ENCODE results near the gene HS3ST4. TPM values are rescaled to one million over a fixed set of nuclear protein-coding genes. Genes with fewer than 3 reads are reported as not detected.

HS3ST4 gene
- total RNA-seq, 4 donors from 2014 or later: not detected

GRCh38 chr16:25966172-25967097 is 274.7 kb downstream of the HS3ST4 start:
- DNase-seq: no peak
- Histone ChIP-seq H3K4me1 (no peaks in the 10 kb centered on the region), H3K9me3 (no peaks in the 10 kb centered on the region), H3K27ac (no peak overlapping the region), H3K27me3 (no peaks in the 10 kb centered on the region), H3K4me3 (no peak overlapping the region), H3K36me3 (no peaks in the 10 kb centered on the region)
- TF ChIP-seq POLR2A (IDR thresholded peaks at IDR 0.05) (no peak), CTCF (IDR thresholded peaks at IDR 0.05) (no peak)

- no peak overlapping the region for H3K4me3 ChIP-seq
- H3K27me3 ChIP-seq: no peaks in the 10 kb centered on the region
- H3K27ac ChIP-seq: no peak overlapping the region
- H3K36me3 ChIP-seq: no peaks in the 10 kb centered on the region
- no peak for DNase-seq
- no peaks in the 10 kb centered on the region for H3K4me1 ChIP-seq
- no peaks in the 10 kb centered on the region for H3K9me3 ChIP-seq
- TF ChIP-seq POLR2A (IDR thresholded peaks at IDR 0.05) (no peak), CTCF (IDR thresholded peaks at IDR 0.05) (no peak)
Observed at GRCh38 chr16:25977121-25977520, 285.4 kb downstream of the HS3ST4 start.

GRCh38 chr16:25978218-25978617 is 286.5 kb downstream of the HS3ST4 start:
- Histone ChIP-seq H3K27me3 (no peaks in the 10 kb centered on the region), H3K36me3 (no peaks in the 10 kb centered on the region), H3K27ac (no peak overlapping the region), H3K4me1 (no peaks in the 10 kb centered on the region), H3K4me3 (no peak overlapping the region), H3K9me3 (no peaks in the 10 kb centered on the region)
- DNase-seq: no peak
- TF ChIP-seq CTCF (IDR thresholded peaks at IDR 0.05) (no peak), POLR2A (IDR thresholded peaks at IDR 0.05) (no peak)

- H3K4me3 ChIP-seq: no peak overlapping the region
- no peak overlapping the region for H3K27ac ChIP-seq
- H3K27me3 ChIP-seq: no peaks in the 10 kb centered on the region
- H3K9me3 ChIP-seq: no peaks in the 10 kb centered on the region
- no peaks in the 10 kb centered on the region for H3K36me3 ChIP-seq
- DNase-seq: no peak
- TF ChIP-seq POLR2A (IDR thresholded peaks at IDR 0.05) (no peak), CTCF (IDR thresholded peaks at IDR 0.05) (no peak)
- no peaks in the 10 kb centered on the region for H3K4me1 ChIP-seq
Observed at GRCh38 chr16:25988084-25988483, 296.3 kb downstream of the HS3ST4 start.

- no peaks in the 10 kb centered on the region for H3K36me3 ChIP-seq
Observed at GRCh38 chr16:25988882-25989281, 297.1 kb downstream of the HS3ST4 start.

More at GRCh38 chr16:25988882-25989281, 297.1 kb downstream of the HS3ST4 start:
- H3K4me3 ChIP-seq: no peak overlapping the region
- no peak for DNase-seq
- H3K27ac ChIP-seq: no peak overlapping the region
- H3K4me1 ChIP-seq: no peaks in the 10 kb centered on the region
- no peaks in the 10 kb centered on the region for H3K27me3 ChIP-seq
- TF ChIP-seq POLR2A (IDR thresholded peaks at IDR 0.05): no peak
- no peak for TF ChIP-seq CTCF (IDR thresholded peaks at IDR 0.05)
- no peaks in the 10 kb centered on the region for H3K9me3 ChIP-seq
